Liver (tissue), 9 donors: ENCODE results near the gene ZNF768. TPM values are rescaled to one million over a fixed set of nuclear protein-coding genes. Genes with fewer than 3 reads are reported as not detected.
"Not testable (repeated sequence)": the region's sequence is repeated elsewhere in the genome, so short reads cannot be mapped to it uniquely, and the experiment has no call there.

Source experiments
- DNase-seq: peaks from one replicate; pipeline ENCODE4 v3.0.0-alpha.2; 2017; ENCODE audit warnings: low spot score
- H3K27ac ChIP-seq, 2 donors: one replicate each; pipeline ENCODE4 v1.7.0; 2013; ENCODE audit warnings: inconsistent platforms in 2 of 2, low read length in 2 of 2, control low read depth in 1 of 2, low read depth in 1 of 2, mild to moderate bottlenecking in 1 of 2
- H3K27me3 ChIP-seq, 4 donors: one replicate each; pipeline versions ENCODE4 v1.6.1 to v1.7.0; 2013; ENCODE audit warnings: low read length in 3 of 4, inconsistent platforms in 1 of 4, mild to moderate bottlenecking in 1 of 4, moderate library complexity in 1 of 4; ENCODE audit not compliant: control insufficient read depth in 4 of 4, insufficient read depth in 4 of 4
- H3K36me3 ChIP-seq, 4 donors: one replicate each; pipeline versions ENCODE4 v1.6.1 to v1.7.0; 2013; ENCODE audit warnings: low read length in 3 of 4, mild to moderate bottlenecking in 3 of 4, low read depth in 1 of 4, moderate library complexity in 1 of 4; ENCODE audit not compliant: control insufficient read depth in 4 of 4, insufficient read depth in 3 of 4
- H3K4me1 ChIP-seq, 4 donors: one replicate each; pipeline versions ENCODE4 v1.6.1 to v1.7.0; 2013; ENCODE audit warnings: low read length in 3 of 4, mild to moderate bottlenecking in 3 of 4, moderate library complexity in 1 of 4; ENCODE audit not compliant: control insufficient read depth in 4 of 4, insufficient read depth in 4 of 4
- H3K4me3 ChIP-seq, 3 donors: one replicate each; pipeline versions ENCODE4 v1.6.1 to v1.7.0; 2013; ENCODE audit warnings: low read length in 3 of 3, control low read depth in 1 of 3, low read depth in 1 of 3, mild to moderate bottlenecking in 1 of 3
- H3K9ac ChIP-seq, 2 donors: one replicate each; pipeline ENCODE4 v1.7.0; 2013; ENCODE audit warnings: low read length in 2 of 2, mild to moderate bottlenecking in 2 of 2, moderate library complexity in 2 of 2, control low read depth in 1 of 2, low read depth in 1 of 2
- H3K9me3 ChIP-seq, 4 donors: one replicate each; pipeline versions ENCODE4 v1.6.1 to v1.7.0; 2013; ENCODE audit warnings: low read length in 3 of 4; ENCODE audit not compliant: control insufficient read depth in 4 of 4
- ATF3 ChIP-seq: IDR thresholded peaks from 2 replicates; pipeline ENCODE4 v1.6.1; 2016; ENCODE audit warnings: antibody characterized with exemption
- EGR1 ChIP-seq, 2 donors: IDR thresholded peaks; 2 replicates each; pipeline ENCODE4 v1.6.1; 2016 to 2018; ENCODE audit warnings: antibody characterized with exemption in 2 of 2, low read depth in 2 of 2
- FOXA1 ChIP-seq: IDR thresholded peaks from 2 replicates; pipeline ENCODE4 v1.6.1; 2016; ENCODE audit warnings: antibody characterized with exemption
- FOXA2 ChIP-seq: IDR thresholded peaks from 2 replicates; pipeline ENCODE4 v1.6.1; 2016; ENCODE audit warnings: antibody characterized with exemption
- GABPA ChIP-seq, 2 donors: IDR thresholded peaks in 1 of 2; conservative IDR thresholded peaks in 1 of 2; 2 replicates each; pipeline ENCODE4 v1.6.1; 2016; ENCODE audit warnings: antibody characterized with exemption in 2 of 2, mild to moderate bottlenecking in 1 of 2, moderate library complexity in 1 of 2
- HNF4A ChIP-seq, 2 donors: conservative IDR thresholded peaks; 2 replicates each; pipeline ENCODE4 v1.6.1; 2016; ENCODE audit warnings: antibody characterized with exemption in 2 of 2, mild to moderate bottlenecking in 2 of 2
- HNF4G ChIP-seq: IDR thresholded peaks from 2 replicates; pipeline ENCODE4 v1.6.1; 2016; ENCODE audit warnings: antibody characterized with exemption
- MAX ChIP-seq: IDR thresholded peaks from 2 replicates; pipeline ENCODE4 v1.6.1; 2016; ENCODE audit warnings: antibody characterized with exemption
- REST ChIP-seq: IDR thresholded peaks from 2 replicates; pipeline ENCODE4 v1.6.1; 2016; ENCODE audit warnings: antibody characterized with exemption, mild to moderate bottlenecking
- RXRA ChIP-seq, 2 donors: IDR thresholded peaks; 2 replicates each; pipeline ENCODE4 v1.6.1; 2017 to 2018; ENCODE audit warnings: antibody characterized with exemption in 2 of 2, mild to moderate bottlenecking in 1 of 2
- SP1 ChIP-seq: IDR thresholded peaks from 2 replicates; pipeline ENCODE4 v1.6.1; 2018; ENCODE audit warnings: antibody characterized with exemption, mild to moderate bottlenecking
- TAF1 ChIP-seq: conservative IDR thresholded peaks from 2 replicates; pipeline ENCODE4 v1.6.1; 2016; ENCODE audit warnings: antibody characterized with exemption, mild to moderate bottlenecking
- YY1 ChIP-seq: IDR thresholded peaks from 2 replicates; pipeline ENCODE4 v1.6.1; 2016; ENCODE audit warnings: antibody characterized with exemption, mild to moderate bottlenecking
- ZBTB33 ChIP-seq: IDR thresholded peaks from 2 replicates; pipeline ENCODE4 v1.6.1; 2016; ENCODE audit warnings: antibody characterized with exemption
- WGBS: extraction: QIAGEN DNeasy Blood & Tissue Kit; methylation state at CpG from one replicate; pipeline ENCODE4 v1.1.7; 2013; 5-methylcytosine and 5-hydroxymethylcytosine counted together
- polyA plus RNA-seq, 2 donors: library from polyadenylated mRNA; stranded (reverse) in 1 of 2; unstranded in 1 of 2; fragments of 200-250 nt in 1 of 2; fragments of >200 nt in 1 of 2; fragmentation: Nextera tagmentation in 1 of 2; extraction: Ambion mirVana in 1 of 2; gene quantifications; one replicate each; pipeline versions ENCODE4 v1.2.1 to v1.2.3, GENCODE V29; 2013 to 2015
- total RNA-seq, 2 donors: library from RNA; depleted of rRNA; stranded (reverse); fragments of >200 nt; gene quantifications; one replicate each; pipeline ENCODE4 v1.2.3, GENCODE V29; 2014
- donor health status: healthy.
- donor health status: healthy.
- donor health status: healthy.
- donor health status: healthy.
- donor health status: healthy.

ZNF768 gene
- total and polyA plus RNA-seq, 4 donors, result 2.2 to 16.9 (median 10.9) TPM

DNA sequence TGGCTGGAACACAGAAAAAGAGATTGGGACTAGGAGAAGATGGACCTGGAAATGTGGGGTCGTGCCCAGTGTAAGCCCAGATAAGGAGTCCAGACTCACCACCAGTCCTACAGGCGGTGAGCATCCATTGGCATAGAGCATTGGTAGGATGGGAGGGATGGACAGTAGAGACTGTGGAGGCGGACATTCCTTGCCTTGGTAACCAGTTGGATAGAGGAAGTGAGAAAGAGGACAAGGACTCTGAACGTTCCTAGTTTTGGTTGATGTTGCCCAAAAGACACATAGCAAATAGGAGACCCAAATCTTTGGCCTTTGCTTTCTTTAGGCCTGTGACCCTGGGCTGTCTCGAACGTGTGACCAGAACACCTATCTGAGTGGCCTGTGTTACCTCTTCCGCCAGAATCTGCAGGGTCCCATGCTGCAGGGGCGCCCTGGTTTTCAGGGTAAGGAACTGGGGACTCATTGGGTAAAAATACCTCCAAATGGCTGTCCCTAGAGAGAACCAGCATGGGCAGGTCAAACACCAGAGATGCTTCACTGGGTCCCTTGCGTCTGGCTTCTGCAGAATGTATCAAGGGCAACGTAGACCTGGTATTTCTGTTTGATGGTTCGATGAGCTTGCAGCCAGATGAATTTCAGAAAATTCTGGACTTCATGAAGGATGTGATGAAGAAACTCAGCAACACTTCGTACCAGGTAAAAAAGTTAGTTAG is 47.4 kb downstream of the ZNF768 start:
- 95% methylated on average over 12 of the region's 12 CpGs for WGBS
- TF ChIP-seq ZBTB33 (no peak), TAF1 (no peak), HNF4A (conservative IDR thresholded peaks at IDR 0.05) (no peak), FOXA1 (no peak), MAX (no peak), RXRA (IDR thresholded peaks at IDR 0.05) (no peak), YY1 (no peak), HNF4G (no peak), ATF3 (no peak), FOXA2 (no peak), GABPA (IDR thresholded peaks at IDR 0.05 in 1 of 2, conservative IDR thresholded peaks at IDR 0.05 in 1 of 2) (no peak)
- Histone ChIP-seq H3K9ac (no peak overlapping the region), H3K4me1 (peaks cover 0 to 3% (median 0%) of the 10 kb centered on the region in 4 donors), H3K4me3 (no peak overlapping the region), H3K9me3 (no peaks in the 10 kb centered on the region), H3K27me3 (no peaks in the 10 kb centered on the region), H3K27ac (no peak overlapping the region), H3K36me3 (peaks cover 0 to 2% (median 2%) of the 10 kb centered on the region in 4 donors)
- DNase-seq, result no peak

- not testable (repeated sequence) for H3K9me3 ChIP-seq, H3K4me1 ChIP-seq, H3K4me3 ChIP-seq, H3K27ac ChIP-seq, H3K9ac ChIP-seq, H3K36me3 ChIP-seq, H3K27me3 ChIP-seq, DNase-seq
- 93% methylated on average over 3 of the region's 3 CpGs for WGBS
Measured at GRCh38 chr16:30477773-30478172, 48.6 kb downstream of the ZNF768 start.

DNA sequence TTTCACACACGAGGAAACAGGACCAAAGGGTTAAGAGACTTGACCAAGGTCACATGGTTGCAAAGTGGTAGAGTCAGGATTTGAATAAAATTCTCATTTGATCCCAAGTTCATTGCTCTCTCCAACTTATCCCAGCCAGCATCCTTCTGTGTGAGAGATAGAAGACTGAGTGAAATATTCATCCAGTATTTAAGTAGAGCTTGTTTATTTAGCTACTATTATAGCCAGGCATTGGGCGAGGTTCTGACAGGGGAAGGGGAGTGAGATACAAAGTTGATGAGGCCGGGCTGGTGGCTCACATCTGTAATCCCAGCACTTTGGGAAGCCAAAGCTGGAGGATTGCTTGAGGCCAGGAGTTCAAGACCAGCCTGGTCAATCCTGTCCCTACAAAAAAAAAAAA is 49.4 kb downstream of the ZNF768 start:
- TF ChIP-seq SP1 (no peak), FOXA1 (no peak), EGR1 (IDR thresholded peaks at IDR 0.05; ENCODE audit: low read depth in 2 of 2) (no peak), REST (no peak), GABPA (IDR thresholded peaks at IDR 0.05 in 1 of 2, conservative IDR thresholded peaks at IDR 0.05 in 1 of 2) (no peak), YY1 (no peak), RXRA (IDR thresholded peaks at IDR 0.05) (no peak)
- DNase-seq, result no peak
- H3K4me3 ChIP-seq, result no peak overlapping the region
- no peaks in the 10 kb centered on the region for H3K27me3 ChIP-seq
- WGBS, result 81% methylated on average over 3 of the region's 3 CpGs
- H3K27ac ChIP-seq, result no peak overlapping the region
- H3K4me1 ChIP-seq, result peaks cover 4 to 14% (median 8%) of the 10 kb centered on the region in 4 donors
- peaks cover 0 to 2% (median 2%) of the 10 kb centered on the region in 4 donors for H3K36me3 ChIP-seq
- no peak overlapping the region for H3K9ac ChIP-seq
- no peaks in the 10 kb centered on the region for H3K9me3 ChIP-seq
